Fibroblast of mammary gland (primary cell): ENCODE measurements around the gene NELFCD.

Experiments
- DNase-seq: peaks from one replicate; pipeline ENCODE4 v3.0.0-alpha.2; 2010; ENCODE audit warnings: low read depth
- H3K4me3 ChIP-seq: 2 replicates; pipeline ENCODE4 v1.5.1; 2011; ENCODE audit warnings: low read depth, mild to moderate bottlenecking, low read length, moderate library complexity; ENCODE audit not compliant: control insufficient read depth
- TF ChIP-seq, protein P1 (sequence below): conservative IDR thresholded peaks from 2 replicates; pipeline ENCODE4 v1.5.1; 2011; ENCODE audit warnings: low read depth, low read length, inconsistent platforms; ENCODE audit not compliant: control insufficient read depth, insufficient read depth

Gene NELFCD

GRCh38 chr20:58994390-58995159 lies 13.5 kb downstream of the NELFCD start:
- DNase-seq = no peak
- H3K4me3 ChIP-seq = no peak overlapping the region
- TF ChIP-seq, protein P1, sequence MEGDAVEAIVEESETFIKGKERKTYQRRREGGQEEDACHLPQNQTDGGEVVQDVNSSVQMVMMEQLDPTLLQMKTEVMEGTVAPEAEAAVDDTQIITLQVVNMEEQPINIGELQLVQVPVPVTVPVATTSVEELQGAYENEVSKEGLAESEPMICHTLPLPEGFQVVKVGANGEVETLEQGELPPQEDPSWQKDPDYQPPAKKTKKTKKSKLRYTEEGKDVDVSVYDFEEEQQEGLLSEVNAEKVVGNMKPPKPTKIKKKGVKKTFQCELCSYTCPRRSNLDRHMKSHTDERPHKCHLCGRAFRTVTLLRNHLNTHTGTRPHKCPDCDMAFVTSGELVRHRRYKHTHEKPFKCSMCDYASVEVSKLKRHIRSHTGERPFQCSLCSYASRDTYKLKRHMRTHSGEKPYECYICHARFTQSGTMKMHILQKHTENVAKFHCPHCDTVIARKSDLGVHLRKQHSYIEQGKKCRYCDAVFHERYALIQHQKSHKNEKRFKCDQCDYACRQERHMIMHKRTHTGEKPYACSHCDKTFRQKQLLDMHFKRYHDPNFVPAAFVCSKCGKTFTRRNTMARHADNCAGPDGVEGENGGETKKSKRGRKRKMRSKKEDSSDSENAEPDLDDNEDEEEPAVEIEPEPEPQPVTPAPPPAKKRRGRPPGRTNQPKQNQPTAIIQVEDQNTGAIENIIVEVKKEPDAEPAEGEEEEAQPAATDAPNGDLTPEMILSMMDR = no peak

DNA sequence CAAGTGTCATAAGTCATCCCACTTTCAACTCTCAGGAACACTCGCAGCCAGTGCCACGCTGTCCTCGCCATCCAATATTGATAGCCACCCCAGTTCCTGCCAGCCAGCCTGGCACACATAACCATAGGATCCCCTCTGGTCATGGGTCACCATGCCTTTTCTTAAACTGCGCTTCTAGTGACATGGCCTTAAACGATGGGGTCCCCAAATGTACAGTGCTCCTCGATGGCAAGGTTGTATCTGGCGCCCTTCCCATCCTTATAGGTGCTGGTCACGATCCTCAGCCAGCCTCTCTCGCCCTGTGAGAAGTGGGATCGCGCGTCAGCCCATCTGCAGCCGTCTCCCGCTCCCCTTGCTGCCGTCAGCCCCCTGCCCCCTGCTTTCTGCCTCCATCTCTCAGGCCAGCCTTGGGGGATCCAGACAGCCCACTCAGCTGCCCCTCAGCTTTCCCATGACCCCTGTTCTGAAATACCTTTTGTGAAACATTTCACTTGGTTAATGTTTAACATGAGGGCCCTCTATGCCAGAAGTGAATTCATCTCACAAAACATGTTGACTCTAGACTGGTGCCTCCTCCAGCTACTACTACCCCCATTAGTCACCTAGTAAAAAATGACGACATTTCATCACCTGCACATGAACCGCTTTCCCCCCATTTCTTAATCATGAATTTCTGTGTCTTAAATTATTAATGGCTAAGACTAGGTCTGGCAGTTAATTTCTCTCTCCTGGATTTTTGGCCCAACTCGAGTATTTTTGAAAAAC lies 14.6 kb downstream of the NELFCD start:
- no peak overlapping the region for H3K4me3 ChIP-seq
- DNase-seq = no peak
- TF ChIP-seq, protein P1 = no peak

DNA sequence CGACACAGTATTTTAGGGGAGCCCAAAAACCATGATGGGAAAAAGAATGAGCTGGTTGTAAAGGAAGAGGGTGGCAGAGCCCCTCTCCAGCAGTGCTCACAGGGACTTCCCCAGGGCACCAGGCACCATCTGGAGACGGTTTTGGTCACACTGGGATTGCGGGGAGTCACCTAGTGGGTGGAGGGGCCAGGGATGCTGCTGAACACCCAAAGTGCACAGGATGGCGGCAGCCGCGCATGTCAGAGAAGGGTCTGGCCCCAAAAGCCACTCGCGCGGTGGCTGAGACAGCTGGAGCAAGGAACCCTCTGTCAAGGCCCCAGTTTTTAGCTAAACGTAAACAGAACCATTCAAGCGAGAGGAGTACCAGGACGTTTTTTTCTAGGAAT lies 15.2 kb downstream of the NELFCD start:
- DNase-seq = no peak
- TF ChIP-seq, protein P1 = no peak

GRCh38 chr20:58997141-58997770 lies 16.2 kb downstream of the NELFCD start:
- DNase-seq = no peak
- TF ChIP-seq, protein P1 = no peak

More for the DNA sequence above, 15.2 kb downstream of the NELFCD start:
- no peak overlapping the region for H3K4me3 ChIP-seq

DNA sequence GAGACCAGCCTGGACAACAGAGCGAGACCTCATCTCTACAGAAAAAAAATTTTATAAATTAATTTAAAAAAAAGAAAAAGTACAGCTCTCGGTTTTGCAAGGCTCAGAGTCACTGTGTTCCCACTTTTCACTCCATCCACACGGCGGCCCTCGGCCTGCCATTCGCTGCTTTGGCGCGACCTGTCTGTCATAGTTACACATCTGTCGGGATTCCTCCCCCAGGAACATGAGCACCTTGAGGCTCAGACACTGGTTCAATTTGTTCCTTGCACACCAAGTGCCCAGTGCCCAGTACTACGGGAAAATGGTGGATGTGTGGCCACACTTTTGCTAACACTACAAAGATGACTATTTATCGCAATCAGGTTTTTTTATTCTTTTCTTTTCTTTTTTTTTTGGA lies 17.6 kb downstream of the NELFCD start:
- TF ChIP-seq, protein P1 = no peak
- no peak overlapping the region for H3K4me3 ChIP-seq
- no peak for DNase-seq

More at GRCh38 chr20:58997141-58997770, 16.2 kb downstream of the NELFCD start:
- H3K4me3 ChIP-seq = no peak overlapping the region

DNA sequence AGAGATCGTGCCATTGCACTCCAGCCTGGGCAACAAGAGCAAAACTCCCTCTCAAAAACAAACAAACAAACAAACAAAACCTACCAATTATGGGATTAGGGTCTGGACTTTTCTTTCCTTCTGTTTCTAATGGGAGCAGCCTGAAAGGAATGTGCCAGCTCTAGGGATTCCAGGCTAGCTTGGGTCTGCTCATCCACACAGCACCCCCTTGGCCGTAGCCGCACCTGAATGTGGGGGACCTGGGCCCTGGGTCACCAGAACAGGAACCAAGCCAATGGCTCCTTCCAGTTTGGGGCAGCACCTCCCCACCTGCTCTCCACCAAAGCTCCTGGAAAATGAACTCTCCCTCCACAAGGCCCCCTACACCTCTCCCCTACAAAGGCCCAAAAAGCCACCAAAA lies 19.3 kb downstream of the NELFCD start:
- TF ChIP-seq, protein P1 = no peak

More for the DNA sequence above, 19.3 kb downstream of the NELFCD start:
- no peak overlapping the region for H3K4me3 ChIP-seq
- DNase-seq = no peak
